KOPT-K1 (cell line): ENCODE results near the gene MRPL39.

ENCODE experiments used
- H3K27ac ChIP-seq: fragments of 200-600 bp; sonication (generic); 2 replicates; pipeline ENCODE4 v1.5.1; 2016; ENCODE audit warnings: antibody characterized with exemption, mild to moderate bottlenecking, low read depth, low read length; ENCODE audit not compliant: poor library complexity, severe bottlenecking
- H3K36me3 ChIP-seq: fragments of 200-600 bp; sonication (generic); 2 replicates; pipeline ENCODE4 v1.5.1; 2017; ENCODE audit warnings: antibody characterized with exemption, mild to moderate bottlenecking, low read length, moderate library complexity; ENCODE audit not compliant: insufficient read depth
- H3K9me3 ChIP-seq: fragments of 200-600 bp; sonication (generic); 2 replicates; pipeline ENCODE4 v1.5.1; 2017; ENCODE audit warnings: antibody characterized with exemption, low read length, mild to moderate bottlenecking; ENCODE audit not compliant: insufficient read depth, poor library complexity, severe bottlenecking

The MRPL39 gene

DNA sequence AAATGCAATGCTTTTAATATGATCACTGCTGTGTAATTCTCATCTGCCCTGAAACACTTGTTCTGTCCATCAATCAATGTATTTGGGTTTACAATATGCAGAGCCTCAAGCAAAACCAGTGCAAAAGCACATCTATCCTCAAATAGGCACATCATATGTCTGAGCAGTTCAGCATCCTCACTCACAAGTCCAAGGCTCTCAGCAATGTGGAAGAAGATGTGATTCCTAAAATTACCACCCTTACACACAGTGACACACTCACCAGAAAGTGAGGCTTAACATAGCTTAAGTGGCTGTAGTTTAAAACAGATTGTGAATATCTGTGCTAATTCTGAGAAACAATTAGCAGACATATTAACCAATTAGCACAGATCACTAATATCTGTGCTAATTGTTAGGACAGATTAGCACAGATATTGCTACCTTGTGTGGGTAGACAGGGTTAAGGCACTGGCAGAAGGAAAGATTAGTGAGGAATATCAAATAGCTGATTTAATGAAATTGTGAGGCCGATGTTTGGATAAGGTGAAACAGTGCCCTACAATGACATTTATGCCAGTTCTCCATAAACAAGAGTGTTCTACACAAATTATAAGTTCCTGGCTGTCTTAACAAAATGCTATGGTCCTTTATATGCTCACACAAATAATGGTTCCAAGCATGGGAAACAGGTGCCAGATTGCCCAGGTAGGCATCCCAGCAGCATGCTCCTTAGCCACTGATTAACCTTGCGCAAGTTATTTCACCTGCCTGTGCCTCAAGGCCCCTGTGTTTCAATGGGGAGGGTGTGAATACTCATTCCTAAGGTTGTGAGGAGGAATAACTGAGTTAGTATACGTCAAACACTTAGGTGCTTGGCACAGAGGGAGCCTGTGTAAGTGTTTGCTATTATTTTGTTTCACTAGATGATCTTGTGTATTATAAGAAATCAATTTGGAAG lies 41.7 kb downstream of the MRPL39 start:
- H3K27ac ChIP-seq, result no peak overlapping the region
- peaks cover 56% of the 10 kb centered on the region for H3K36me3 ChIP-seq
- no peaks in the 10 kb centered on the region for H3K9me3 ChIP-seq

DNA sequence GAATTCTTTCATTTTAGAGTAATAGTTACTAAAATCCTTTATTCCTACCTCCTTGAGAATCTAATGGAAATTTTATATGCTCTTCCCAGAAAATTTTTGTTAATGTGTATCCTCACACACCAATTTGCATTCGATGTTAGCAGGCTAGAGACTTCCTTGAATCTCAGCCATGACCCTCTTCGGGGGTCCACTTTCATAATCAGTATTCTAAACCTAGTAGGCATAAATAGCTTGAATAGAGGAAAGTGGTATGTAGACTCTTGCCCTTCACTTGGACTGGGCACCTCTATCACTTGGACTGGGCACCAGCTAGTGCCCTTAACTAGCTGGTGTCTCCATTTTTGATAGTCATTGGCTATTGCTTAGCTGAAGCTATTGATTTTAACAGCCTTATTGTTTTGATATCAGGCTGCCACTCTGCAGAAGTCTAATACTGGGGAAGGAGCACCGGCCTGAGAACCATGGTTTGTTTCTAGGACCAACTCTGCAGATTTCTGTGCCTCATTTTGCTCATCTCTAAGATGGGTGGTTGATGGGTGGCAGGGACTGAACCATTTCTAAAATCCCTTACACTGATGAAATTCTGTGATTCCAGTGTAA lies 42.8 kb downstream of the MRPL39 start:
- Histone ChIP-seq H3K27ac (no peak overlapping the region), H3K9me3 (no peaks in the 10 kb centered on the region), H3K36me3 (peaks cover 45% of the 10 kb centered on the region)

DNA sequence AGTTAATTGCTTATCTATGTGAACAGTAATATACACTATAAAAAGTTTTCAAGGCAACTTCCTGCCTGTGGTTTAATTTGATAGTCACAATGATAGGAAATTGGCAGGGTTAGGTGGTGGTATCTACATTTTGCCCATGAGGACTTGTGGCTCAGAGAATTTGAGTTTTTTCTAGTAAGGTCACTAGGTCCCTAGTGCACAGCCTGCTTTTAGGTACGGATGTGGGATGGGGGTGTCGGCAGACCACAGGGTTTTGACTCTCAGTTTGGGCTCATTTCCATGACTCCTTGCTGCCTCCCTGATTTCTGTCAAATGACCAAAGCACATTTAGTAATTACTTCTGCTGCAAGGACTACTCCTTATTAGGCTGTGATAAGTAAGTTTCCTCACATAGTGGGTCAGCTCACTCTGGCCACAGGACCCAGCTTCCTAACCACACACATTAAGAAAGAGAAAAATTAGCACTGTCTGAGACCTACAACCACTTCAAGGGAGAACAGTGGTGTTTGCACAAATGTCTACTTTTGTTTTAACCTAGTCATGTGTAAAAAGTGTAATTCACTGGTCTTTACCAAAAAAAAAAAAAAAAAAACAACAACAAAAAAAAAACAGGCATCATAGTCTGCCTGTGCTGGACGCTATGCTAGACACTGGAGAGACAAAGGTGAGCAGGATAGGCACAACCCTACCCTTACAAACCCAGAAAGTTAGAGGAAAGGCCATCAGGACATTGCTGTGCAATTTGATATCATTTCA lies 43.7 kb downstream of the MRPL39 start:
- Histone ChIP-seq H3K9me3 (no peaks in the 10 kb centered on the region), H3K36me3 (peaks cover 39% of the 10 kb centered on the region), H3K27ac (peak overlapping the region; percentile 81)

DNA sequence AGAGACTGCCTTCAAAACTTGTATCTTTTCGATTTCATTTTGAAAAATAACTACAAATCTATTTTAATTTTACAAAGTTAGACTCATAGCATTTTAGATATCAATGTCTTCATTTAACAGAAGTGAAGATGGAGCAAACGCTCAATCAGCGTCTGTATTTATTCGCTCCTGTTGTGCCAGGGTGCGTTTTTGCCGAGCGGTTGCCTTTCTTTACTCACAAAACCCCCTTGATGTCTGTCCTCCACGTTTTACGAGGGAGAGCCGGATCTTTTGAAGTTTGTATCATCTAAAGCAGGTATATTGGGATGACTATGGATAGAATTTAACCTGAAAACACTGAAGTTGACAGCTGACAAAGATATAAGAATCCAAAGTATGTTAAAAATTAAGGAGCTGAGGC lies 44.6 kb downstream of the MRPL39 start:
- no peaks in the 10 kb centered on the region for H3K9me3 ChIP-seq
- peaks cover 32% of the 10 kb centered on the region for H3K36me3 ChIP-seq
- peak overlapping the region; percentile 81 for H3K27ac ChIP-seq

DNA sequence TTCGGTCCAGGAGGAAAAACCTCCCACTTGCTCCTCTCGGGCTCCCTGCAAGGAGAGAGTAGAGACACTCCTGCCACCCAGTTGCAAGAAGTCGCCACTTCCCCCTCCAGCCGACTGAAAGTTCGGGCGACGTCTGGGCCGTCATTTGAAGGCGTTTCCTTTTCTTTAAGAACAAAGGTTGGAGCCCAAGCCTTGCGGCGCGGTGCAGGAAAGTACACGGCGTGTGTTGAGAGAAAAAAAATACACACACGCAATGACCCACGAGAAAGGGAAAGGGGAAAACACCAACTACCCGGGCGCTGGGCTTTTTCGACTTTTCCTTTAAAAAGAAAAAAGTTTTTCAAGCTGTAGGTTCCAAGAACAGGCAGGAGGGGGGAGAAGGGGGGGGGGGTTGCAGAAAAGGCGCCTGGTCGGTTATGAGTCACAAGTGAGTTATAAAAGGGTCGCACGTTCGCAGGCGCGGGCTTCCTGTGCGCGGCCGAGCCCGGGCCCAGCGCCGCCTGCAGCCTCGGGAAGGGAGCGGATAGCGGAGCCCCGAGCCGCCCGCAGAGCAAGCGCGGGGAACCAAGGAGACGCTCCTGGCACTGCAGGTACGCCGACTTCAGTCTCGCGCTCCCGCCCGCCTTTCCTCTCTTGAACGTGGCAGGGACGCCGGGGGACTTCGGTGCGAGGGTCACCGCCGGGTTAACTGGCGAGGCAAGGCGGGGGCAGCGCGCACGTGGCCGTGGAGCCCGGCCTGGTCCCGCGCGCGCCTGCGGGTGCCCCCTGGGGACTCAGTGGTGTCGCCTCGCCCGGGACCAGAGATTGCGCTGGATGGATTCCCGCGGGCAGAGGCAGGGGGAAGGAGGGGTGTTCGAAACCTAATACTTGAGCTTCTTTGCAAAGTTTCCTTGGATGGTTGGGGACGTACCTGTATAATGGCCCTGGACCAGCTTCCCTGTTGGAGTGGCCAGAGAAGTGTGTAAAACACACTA lies 45.3 kb downstream of the MRPL39 start:
- Histone ChIP-seq H3K9me3 (no peaks in the 10 kb centered on the region), H3K36me3 (peaks cover 25% of the 10 kb centered on the region), H3K27ac (peak overlapping the region; percentile 81)

DNA sequence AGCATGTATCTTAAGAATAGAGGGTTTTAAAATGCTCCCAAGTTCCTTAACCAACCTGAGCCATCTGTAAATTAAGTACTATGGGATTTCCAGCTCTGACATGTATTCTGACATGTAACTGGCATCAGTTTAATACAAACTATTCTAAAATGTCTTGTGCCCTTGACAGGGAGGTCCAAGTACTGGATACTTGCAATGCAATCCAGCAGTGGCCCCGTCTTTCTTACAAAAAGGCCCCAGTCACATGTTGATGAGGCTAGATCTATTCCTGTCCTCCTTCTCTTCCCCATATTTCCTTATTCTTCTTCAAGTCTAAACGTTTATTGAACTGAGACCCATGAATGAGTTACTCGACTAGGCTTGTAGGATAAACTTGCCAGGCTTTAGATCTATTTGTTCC lies 46.4 kb downstream of the MRPL39 start:
- H3K36me3 ChIP-seq, result peaks cover 16% of the 10 kb centered on the region
- no peak overlapping the region for H3K27ac ChIP-seq
- H3K9me3 ChIP-seq, result no peaks in the 10 kb centered on the region

DNA sequence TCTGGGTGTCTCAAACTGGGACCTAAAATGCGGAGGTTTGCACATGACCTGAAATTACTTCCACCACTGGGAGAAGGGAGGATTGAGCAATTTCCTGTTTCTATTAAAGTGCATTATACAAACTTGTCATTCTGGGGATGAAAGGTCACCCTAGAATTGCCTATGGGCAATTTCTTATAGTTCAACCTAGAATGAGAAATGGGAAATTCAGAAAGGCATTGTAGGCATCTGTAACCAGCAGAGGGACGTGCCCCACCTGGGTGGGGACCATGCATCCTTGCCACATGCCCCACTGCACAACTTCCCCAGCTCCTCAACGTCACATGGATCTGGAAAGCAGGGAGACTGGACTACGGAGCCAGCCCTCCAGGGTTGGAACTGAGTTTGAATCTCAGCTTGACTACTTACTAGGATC lies 47.0 kb downstream of the MRPL39 start:
- H3K36me3 ChIP-seq, result peaks cover 9% of the 10 kb centered on the region
- no peaks in the 10 kb centered on the region for H3K9me3 ChIP-seq
- H3K27ac ChIP-seq, result no peak overlapping the region

DNA sequence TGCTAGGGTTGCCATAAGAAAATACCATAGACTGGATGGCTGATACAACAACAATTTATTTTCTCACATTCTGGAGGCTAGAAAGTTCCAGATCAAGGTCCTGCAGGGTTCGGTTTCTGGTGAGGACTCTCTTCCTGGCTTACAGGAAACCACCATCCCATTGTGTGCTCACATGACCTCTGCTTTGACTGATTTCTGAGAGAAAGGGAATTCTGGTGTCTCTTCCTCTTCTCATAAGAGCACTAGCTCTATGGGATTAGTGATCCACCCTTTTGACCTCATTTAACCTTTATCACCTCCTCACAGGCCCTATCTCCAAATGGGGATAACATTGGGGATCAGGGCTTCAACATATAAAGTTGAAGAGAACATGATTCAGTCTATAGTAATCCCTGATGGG lies 47.5 kb downstream of the MRPL39 start:
- H3K9me3 ChIP-seq, result no peaks in the 10 kb centered on the region
- H3K36me3 ChIP-seq, result peaks cover 5% of the 10 kb centered on the region; the same call in 1 of the 2 replicates
- H3K27ac ChIP-seq, result no peak overlapping the region

DNA sequence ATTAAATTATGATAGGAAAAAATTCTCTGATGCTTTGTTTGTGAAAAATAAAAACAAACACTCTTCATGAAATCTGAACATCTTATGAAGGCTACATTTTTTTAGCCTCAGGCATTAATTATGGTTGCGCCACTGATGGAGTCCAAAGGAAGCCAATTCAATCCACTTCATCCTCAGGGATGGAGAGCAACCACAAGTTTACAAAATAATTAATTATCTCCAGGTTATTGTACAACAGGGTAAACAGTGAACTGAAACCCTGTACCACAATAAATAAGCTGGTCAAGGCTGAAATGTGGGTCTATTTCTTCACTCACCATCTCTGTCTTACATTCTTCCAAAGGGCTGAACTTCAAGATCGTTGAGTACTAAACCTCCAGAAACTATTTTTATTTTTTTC lies 49.2 kb downstream of the MRPL39 start:
- Histone ChIP-seq H3K9me3 (no peaks in the 10 kb centered on the region), H3K36me3 (no peaks in the 10 kb centered on the region), H3K27ac (no peak overlapping the region)

DNA sequence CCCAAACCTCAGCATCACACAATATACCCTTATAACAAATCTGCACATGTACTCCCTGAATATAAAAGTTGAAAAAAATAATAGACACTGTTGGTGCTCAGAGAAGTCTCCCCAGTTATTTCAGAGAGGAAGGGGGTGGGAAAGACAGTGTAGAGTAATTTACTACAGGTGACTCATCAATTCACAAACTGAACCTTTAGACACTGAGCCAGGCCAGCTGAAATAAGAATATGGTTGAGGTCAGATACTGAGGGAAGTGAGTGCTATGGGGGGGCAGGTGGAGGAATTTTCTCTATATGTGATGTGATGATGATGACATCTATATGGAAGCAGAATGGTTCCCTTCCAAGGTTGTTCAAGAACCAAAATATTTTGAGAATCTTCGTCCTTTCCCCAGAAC lies 50.1 kb downstream of the MRPL39 start:
- Histone ChIP-seq H3K9me3 (no peaks in the 10 kb centered on the region), H3K27ac (no peak overlapping the region), H3K36me3 (no peaks in the 10 kb centered on the region)

DNA sequence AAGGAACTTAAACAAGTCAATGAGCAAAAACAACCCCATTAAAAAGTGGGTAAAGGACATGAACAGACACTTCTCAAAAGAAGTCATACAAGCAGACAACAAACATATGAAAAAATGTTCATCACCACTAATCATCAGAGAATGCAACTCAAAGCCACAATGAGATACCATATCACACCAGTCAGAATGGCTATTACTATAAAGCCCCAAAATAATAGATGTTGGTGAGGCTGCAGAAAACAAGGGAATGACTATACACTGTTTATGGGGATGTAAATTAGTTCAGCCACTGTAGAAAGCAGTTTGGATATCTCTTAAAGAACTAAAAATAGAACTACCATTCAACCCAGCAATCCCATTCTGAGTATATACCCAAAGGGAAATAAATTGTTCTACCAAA lies 51.2 kb downstream of the MRPL39 start:
- no peaks in the 10 kb centered on the region for H3K36me3 ChIP-seq
- no peak overlapping the region for H3K27ac ChIP-seq
- no peaks in the 10 kb centered on the region for H3K9me3 ChIP-seq

DNA sequence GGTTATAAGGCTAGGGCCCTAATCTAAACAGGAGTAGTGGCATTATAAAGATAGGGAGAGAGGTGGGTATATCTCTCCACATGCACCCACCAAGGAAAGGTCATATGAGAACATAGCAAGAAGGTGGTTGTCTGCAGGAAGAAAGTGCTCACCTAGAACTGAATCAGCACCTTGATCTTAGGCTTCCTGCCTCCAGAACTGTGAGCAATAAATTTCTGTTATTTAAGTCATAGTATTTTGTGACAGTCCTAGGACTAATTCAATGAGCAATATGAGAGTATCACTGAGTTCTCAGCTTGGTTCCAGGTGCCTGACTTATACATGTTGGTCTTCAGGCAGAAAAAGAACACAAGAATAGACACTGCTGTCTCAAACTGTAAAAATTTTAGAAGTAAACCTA lies 51.8 kb downstream of the MRPL39 start:
- Histone ChIP-seq H3K9me3 (no peaks in the 10 kb centered on the region), H3K27ac (no peak overlapping the region), H3K36me3 (no peaks in the 10 kb centered on the region)

DNA sequence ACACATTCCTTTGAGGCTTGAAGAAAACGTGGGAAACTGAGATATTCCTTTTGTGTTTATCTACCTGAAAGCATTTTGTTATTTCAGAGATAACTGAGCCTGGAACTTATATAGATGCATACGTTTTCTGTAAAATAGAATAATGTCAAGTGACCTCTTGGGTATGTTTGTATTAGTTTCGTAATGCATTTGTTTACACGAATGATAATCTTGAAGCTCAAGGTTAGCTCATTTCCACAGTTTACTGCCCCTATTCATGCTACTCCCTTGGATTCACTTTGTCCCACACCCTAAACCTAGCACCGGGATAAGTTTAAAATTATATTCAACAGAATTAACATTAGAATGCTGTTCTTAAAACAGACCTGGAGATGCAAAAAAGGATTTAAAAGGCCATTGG lies 54.4 kb downstream of the MRPL39 start:
- no peaks in the 10 kb centered on the region for H3K36me3 ChIP-seq
- H3K9me3 ChIP-seq, result no peaks in the 10 kb centered on the region
- H3K27ac ChIP-seq, result no peak overlapping the region

DNA sequence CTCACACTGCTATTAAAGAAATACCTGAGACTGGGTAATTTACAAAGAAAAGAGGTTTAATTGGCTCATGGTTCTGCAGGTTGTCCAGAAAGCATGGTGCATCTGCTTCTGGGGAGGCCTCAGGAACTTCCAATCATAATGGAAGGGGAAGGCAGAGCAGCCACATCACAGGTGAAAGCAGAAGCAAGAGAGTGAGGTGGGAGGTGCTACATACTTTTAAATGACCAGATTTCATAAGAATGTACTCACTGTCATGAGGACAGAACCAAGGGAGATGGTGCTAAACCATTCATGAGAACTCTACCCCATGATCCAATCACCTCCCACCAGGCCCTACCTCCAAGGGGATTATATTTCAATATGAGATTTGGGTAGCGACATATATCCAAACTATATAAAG lies 55.7 kb downstream of the MRPL39 start:
- H3K9me3 ChIP-seq, result no peaks in the 10 kb centered on the region
- H3K36me3 ChIP-seq, result no peaks in the 10 kb centered on the region

More for the DNA sequence above, 55.7 kb downstream of the MRPL39 start:
- no peak overlapping the region for H3K27ac ChIP-seq
